WERI-Rb-1 (cell line): ENCODE measurements around the gene FBXL16.

Experiments
- DNase-seq: peaks from one replicate; pipeline ENCODE4 v3.0.0-alpha.2; 2020
- H3K27ac ChIP-seq: fragments of 250-450 bp; sonication (Bioruptor Pico); 2 replicates; pipeline ENCODE4 v1.5.1; 2020; ENCODE audit warnings: mild to moderate bottlenecking, moderate library complexity
- H3K27me3 ChIP-seq: fragments of 250-450 bp; sonication (Bioruptor Pico); 2 replicates; pipeline ENCODE4 v1.5.1; 2021; ENCODE audit warnings: mild to moderate bottlenecking, low read depth, moderate library complexity; ENCODE audit not compliant: insufficient read depth, severe bottlenecking
- H3K36me3 ChIP-seq: fragments of 250-450 bp; sonication (Bioruptor Pico); 2 replicates; pipeline ENCODE4 v1.5.1; 2020; ENCODE audit warnings: mild to moderate bottlenecking, moderate library complexity
- H3K4me3 ChIP-seq: 2 replicates; pipeline ENCODE4 v1.5.1; 2011; ENCODE audit warnings: low read depth, mild to moderate bottlenecking, control low read depth, low read length
- H3K9me3 ChIP-seq: fragments of 250-450 bp; sonication (Bioruptor Pico); 2 replicates; pipeline ENCODE4 v1.5.1; 2021; ENCODE audit warnings: mild to moderate bottlenecking, moderate library complexity; ENCODE audit not compliant: severe bottlenecking
- TF ChIP-seq, protein P1 (sequence below): IDR thresholded peaks from 2 replicates; pipeline ENCODE4 v1.5.1; 2011; ENCODE audit warnings: low read depth, mild to moderate bottlenecking, control low read depth, inconsistent platforms, low read length

FBXL16 gene

GRCh38 chr16:735982-736453 lies 30.4 kb upstream of the FBXL16 start:
- TF ChIP-seq, protein P1, sequence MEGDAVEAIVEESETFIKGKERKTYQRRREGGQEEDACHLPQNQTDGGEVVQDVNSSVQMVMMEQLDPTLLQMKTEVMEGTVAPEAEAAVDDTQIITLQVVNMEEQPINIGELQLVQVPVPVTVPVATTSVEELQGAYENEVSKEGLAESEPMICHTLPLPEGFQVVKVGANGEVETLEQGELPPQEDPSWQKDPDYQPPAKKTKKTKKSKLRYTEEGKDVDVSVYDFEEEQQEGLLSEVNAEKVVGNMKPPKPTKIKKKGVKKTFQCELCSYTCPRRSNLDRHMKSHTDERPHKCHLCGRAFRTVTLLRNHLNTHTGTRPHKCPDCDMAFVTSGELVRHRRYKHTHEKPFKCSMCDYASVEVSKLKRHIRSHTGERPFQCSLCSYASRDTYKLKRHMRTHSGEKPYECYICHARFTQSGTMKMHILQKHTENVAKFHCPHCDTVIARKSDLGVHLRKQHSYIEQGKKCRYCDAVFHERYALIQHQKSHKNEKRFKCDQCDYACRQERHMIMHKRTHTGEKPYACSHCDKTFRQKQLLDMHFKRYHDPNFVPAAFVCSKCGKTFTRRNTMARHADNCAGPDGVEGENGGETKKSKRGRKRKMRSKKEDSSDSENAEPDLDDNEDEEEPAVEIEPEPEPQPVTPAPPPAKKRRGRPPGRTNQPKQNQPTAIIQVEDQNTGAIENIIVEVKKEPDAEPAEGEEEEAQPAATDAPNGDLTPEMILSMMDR = no peak
- no peak for DNase-seq
- Histone ChIP-seq H3K27me3 (no peaks in the 10 kb centered on the region), H3K4me3 (no peak overlapping the region), H3K36me3 (peaks cover 50% of the 10 kb centered on the region), H3K9me3 (no peaks in the 10 kb centered on the region), H3K27ac (no peak overlapping the region)

GRCh38 chr16:734981-735881 lies 29.6 kb upstream of the FBXL16 start:
- TF ChIP-seq, protein P1 = no peak
- Histone ChIP-seq H3K9me3 (no peaks in the 10 kb centered on the region), H3K36me3 (peaks cover 53% of the 10 kb centered on the region), H3K27me3 (no peaks in the 10 kb centered on the region), H3K4me3 (no peak overlapping the region), H3K27ac (no peak overlapping the region)
- DNase-seq = no peak

DNA sequence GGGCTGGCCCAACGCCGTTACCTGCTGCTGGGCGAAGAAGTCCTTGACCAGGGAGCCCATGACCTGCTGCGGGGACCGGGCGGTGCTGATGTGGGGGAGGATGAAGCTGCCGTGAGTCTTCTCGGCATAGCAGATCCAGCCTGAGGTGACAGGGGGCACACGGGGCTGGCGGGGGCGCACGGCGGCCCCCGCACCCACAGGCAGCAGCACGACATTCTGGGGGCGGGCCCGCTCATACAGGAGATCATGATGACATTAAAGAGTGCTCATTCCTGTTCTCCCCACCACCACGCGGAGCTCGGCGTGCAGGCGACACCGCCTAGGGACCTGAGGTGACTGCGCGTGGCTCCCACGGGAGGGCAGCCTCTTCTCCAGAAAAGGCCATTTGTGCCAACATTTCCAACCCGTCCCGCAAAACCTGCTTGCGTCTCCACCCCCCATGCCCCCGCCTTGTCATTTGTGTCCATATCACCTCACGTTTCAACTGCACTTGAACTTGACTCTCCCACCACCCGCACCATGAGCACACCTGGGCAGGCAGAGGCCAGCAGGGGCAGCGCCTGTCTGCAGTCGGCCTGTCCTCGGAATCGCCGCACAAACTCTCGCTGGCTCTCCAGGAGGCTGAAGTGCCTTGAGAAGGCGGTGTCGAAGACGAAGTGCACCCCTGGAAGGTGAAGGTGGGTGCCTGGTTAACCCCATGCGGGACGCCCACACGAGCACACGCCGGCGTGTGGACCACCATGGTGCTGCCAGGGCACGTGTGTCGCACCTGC lies 28.8 kb upstream of the FBXL16 start:
- Histone ChIP-seq H3K27ac (no peak overlapping the region), H3K27me3 (no peaks in the 10 kb centered on the region), H3K36me3 (peaks cover 53% of the 10 kb centered on the region), H3K9me3 (no peaks in the 10 kb centered on the region), H3K4me3 (no peak overlapping the region)
- TF ChIP-seq, protein P1 = no peak
- DNase-seq = no peak

- Histone ChIP-seq H3K27me3 (no peaks in the 10 kb centered on the region), H3K36me3 (peaks cover 48% of the 10 kb centered on the region), H3K27ac (no peak overlapping the region), H3K4me3 (no peak overlapping the region), H3K9me3 (no peaks in the 10 kb centered on the region)
- TF ChIP-seq, protein P1 = peak; percentile 86
- DNase-seq = peak; percentile 64
Observed at GRCh38 chr16:733382-734207, 28.0 kb upstream of the FBXL16 start.

DNA sequence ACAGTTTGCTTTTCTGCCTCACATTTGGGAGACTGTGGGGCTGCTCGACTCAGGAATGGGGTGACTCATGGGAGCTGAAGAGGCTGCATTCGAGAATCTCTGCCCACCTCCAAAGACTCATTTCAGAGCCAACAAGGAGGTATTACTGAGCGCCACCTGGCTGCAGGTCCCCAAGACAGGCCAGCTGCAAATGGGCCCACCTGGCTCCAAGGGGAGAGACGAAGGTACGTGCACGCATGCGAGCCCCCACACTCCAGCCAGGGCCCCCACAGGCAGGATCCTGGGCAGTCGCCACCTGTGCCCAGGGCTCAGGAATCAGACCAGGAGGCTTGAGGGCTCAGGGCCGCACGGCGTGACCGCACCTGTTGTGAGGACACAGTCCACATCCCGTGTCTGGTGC lies 27.3 kb upstream of the FBXL16 start:
- Histone ChIP-seq H3K4me3 (no peak overlapping the region), H3K36me3 (peaks cover 44% of the 10 kb centered on the region), H3K27me3 (no peaks in the 10 kb centered on the region), H3K27ac (no peak overlapping the region), H3K9me3 (no peaks in the 10 kb centered on the region)
- TF ChIP-seq, protein P1 = peak; percentile 36; the same call in 1 of the 2 replicates
- DNase-seq = no peak
